GM18909 (cell line): ENCODE measurements around the gene FSIP1.

Experiments used
- ATAC-seq: cut with Tn5 transposase; IDR thresholded peaks from one replicate; pipeline ENCODE4 v1.9.1; 2021; ENCODE audit warnings: mild to moderate bottlenecking; ENCODE audit not compliant: unreplicated experiment, poor library complexity

The FSIP1 gene

DNA sequence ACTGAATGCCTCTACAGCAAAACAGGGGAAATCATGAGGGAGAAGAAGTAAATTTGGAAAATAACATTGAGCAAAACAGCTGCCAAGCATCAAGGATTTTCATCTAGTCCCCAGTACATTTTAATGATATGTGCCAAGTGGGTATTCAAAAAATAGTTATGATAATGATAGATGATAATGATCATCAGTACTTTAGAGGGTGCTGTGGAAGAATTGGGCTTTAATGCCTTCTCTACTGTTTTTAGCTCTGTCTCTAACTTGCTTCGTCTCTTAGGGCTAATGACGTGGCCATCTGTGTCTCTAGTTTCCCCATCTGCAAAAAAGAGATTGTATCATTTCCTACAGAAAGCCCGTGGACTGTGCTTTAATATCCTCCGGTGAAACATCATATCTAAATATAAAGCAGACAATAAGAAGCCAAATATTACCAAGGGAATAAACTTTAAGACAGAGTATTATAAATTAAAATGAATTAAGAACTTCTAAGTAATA, 10.2 kb upstream of the FSIP1 start:
- ATAC-seq, result no peak

DNA sequence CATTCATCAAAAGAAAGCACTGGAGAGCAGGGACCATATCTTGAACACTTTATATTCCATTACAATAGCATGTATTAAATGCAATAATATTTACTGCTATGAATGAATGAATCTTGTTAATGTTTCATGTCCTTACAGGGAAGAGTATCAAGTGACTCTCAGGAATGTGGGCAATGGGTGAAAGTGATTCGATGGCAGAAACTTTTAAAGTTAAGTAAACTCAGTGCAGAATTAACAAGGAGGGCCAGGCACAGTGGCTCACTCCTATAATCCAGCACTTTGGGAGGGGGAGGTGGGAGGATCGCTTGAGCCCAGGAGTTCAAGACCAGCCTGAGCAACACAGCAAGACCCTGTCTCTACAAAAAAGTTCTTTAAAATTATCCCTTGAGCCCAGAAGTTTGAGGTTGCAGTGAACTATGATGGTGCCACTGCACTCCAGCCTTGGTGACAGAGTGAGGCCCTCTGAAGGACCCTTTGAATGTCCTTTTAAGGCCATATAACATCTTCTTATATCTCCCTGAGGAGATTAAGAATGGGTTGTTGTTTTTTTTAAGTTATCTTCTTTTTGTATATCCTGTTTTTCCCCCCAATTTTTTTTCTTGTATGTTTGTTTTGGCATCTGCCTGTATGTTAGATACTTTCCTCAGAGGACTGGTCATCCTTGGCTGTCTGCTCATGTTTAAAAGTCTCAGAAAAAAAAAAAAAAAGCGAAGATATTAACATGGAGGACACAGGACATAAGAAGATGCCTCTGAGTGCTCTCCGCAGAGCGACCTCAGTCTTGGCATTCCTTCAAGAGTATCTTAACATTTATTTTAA, 9.6 kb upstream of the FSIP1 start:
- no peak for ATAC-seq

DNA sequence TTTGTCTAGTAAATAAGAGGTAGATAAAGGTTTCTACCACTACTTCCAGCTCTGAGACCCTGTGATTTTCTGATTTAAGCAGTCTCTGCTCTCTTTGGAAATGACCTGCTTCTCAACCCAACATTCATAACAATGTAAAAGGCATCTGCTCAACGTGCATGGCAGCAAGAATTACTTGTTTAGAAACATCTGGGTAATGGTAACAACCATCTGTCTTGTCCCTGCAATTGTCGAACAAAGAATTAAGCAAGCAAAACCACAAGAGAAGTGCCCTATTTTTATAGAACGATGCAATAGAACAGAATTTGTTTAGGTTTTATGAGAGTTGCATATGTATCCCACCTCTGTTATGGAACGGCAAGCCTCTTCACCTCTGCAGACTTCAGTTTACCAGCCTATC, 7.1 kb upstream of the FSIP1 start:
- ATAC-seq, result no peak

DNA sequence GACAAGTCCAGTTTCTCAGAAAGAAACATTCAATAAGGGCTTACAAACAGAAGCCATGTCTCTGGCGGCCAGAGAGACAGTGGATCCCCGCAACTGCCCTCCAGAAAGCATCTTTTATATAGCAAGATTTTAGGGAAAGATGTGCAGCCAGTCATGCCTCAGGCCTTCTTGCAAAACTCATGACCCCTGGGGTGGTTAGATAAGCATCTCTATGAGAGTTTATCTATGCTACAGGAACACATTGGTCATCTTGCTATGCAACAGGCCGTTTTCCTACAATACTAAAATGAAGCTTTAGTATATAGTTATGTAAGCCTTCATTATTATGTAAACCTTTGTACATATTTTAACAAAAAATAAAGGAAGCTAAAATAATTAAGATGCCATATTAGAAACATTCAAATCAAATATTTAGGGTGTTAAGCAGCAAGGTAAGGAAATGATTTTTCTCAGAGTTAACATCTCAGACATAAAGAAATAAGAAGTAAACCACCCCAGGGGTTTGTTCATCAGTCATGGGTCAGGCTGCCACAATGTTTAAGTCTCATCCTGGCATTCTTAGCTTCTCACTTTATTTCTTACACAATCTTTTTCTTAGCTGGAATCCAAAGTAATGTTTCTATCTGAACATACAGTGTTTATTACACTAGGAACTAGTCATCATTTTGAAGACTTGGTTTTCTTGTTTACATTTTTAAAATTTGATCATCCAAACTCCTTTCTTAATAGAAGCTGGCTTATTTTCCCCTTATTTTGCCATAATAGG, 6.3 kb upstream of the FSIP1 start:
- ATAC-seq, result no peak

DNA sequence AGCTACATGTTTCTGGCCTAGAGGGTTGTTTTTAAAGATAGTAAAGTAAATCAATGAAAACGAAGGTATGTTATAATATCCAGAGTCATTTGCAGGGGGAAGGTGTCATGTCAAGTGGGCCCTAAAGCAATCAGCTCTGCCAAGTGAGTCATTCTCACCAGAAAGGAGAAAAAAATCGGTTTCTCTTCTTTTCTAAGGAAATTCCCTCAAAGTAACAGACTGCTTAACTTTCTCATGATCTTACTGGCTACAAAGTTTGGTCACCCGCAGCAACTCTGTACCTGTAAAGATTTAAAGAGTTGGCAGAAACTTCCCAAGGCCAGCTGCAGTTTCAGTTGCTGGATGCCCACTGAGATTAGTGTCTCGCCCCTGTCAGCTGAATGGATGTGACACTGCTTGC, 5.5 kb upstream of the FSIP1 start:
- no peak for ATAC-seq

DNA sequence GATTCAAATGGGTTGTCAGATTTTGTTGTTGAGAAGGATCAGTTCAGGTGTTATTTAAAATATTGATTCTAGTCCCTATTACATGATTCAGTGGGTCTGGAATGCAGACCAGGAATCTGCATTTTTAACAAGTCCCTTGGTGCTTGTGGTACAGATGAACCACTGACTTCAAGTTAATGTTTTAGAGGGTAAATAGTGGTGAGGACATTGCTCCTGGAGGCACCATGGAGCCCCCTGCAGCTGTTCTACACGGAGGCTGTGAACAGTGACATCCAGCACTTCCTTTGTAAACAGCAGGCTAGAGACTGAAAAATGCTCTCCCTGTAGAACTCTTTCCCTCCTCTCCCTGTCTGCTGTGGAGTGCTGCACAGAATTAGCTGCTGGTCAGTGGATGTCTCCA, 4.8 kb upstream of the FSIP1 start:
- ATAC-seq, result no peak

GRCh38 chr15:39786447-39787056, 3.9 kb upstream of the FSIP1 start:
- no peak for ATAC-seq

- no peak for ATAC-seq
Observed at GRCh38 chr15:39785841-39786240, 3.2 kb upstream of the FSIP1 start.

GRCh38 chr15:39785139-39785538, 2.5 kb upstream of the FSIP1 start:
- no peak for ATAC-seq

DNA sequence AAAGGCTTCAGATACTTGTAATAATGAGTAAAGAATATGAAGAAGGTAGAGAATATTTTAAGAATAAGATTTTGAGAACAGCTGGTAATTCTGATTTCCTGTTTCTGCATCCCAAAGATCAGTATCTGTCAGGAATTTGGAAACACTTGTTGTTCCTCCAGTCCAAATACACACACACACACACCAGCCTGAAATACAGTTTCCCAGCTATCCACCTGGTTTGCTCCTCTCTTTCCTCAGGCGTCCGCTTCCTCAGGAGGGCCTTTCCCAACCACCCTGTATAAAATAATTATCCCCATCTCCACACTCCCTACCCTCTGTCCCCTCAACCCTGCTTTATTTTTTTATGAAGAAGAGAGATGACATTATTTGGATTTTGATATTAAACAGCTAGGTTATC, 2.0 kb upstream of the FSIP1 start:
- no peak for ATAC-seq

DNA sequence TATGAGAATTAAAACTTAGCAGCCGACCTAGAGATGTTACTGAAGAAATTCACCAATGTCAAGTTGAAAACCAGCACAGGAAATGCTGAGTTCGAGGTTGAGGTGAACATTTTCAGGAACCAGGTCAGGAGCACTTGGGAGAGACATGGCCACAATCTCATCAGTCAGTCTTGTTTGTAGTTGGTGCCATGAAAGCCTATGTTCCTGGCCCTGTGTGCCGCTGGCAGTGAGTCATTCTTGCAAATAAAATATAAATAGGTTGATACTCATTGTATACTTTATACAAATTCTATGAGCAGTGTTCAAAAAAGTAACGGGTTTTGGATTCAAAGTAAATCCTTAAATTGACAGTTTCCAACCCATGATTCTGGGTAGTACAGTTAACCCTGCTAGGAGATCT, 1.5 kb upstream of the FSIP1 start:
- no peak for ATAC-seq

DNA sequence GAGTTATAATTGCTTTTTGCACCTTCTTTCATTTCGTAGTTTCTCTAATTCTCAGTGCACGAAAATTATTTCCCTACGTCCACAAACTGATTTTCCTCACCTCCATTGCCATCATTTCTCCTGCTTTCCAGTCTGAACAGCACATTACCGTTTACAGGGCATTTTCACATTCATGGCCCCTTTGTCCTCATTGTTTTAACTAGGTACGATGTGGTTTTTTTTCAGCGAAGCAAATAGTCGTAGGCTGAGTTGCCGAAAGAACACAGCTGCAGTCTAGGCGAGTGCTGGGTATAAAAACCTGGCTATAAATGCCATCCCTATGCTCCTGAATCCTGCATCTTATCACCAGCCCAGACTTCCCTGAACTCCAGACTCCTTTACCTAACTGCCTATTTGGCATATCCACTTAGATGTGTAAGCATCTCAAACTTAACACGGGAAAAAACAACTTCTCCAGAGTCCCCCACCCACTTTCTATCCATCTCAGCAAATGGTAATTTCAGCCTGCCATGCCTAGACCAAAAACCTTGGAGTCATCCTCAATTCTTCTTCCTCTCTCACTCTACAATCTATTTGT, 691 bp upstream of the FSIP1 start:
- no peak for ATAC-seq

DNA sequence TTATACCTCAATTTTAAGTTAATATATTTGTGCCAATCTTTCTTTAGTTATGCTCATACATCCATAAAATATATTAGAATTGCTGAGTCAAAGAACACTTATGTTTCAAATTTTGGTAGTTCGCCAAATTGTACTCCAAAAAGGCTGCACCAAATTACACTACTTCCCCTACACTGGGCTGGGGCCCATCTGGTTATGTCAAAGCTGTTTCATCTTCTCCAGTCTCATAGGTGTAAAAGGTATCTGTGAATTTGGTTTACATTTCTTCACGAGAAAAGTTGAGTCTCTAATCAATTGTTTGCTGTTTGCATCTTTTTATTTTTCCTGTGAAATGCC, 706 bp downstream of the FSIP1 start:
- no peak for ATAC-seq

DNA sequence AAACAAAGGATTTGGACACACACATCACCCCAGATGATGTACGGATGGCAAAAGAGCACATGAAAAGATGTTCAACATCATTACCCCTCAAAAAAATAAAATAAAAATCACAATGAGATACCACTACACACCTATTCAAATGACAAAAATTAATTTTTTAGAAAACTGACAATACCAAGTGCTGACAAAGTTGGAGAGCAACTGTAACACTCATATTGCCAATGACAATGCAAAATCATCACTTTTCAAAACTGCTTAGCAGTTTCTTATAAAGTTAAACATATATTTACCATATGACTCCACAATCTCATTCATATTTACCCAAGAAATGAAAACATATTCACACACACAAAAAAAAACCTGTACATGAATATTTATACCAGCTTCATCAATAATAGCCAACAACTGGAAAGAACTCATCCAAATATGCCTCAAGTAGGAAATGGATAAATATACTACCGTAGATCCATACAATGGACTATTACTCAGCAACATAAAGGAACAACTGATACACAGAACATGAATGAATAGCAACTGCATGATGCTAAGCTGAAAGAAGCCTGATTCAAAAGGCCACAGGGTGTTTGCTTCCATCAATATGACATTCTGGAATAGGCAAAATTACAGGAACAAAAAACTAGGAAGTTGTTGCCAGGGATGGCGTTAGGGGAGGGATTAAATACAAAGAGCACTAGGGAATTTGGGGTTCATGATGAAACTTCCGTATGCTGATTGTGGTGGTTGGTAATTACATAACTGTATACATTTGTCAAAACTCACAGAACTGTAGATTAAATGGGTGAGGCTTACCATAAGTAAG, 1.3 kb downstream of the FSIP1 start:
- ATAC-seq, result no peak

- no peak for ATAC-seq
Observed at GRCh38 chr15:39778021-39778420, 4.6 kb downstream of the FSIP1 start.

- ATAC-seq, result no peak
Observed at GRCh38 chr15:39777496-39777895, 5.1 kb downstream of the FSIP1 start.

DNA sequence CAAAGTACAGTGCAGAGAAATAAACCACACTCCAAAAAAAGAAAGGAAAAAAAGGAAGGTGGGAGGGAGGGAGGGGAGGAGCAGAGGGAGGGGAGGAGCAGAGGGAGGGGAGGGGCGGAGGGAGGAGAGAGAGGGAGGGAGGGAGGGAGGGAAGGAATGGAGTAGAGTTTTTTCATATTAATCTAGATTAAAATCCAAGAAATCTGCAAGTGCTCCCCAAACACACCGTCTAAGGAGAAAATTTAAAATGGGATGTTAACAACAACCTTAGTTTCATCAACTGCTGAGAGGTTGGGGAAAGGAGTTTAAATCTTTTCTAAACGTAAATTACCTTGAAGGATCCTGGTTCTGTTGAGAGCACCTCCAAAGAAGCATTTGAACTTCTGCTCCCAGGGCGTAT, 6.6 kb downstream of the FSIP1 start:
- no peak for ATAC-seq

DNA sequence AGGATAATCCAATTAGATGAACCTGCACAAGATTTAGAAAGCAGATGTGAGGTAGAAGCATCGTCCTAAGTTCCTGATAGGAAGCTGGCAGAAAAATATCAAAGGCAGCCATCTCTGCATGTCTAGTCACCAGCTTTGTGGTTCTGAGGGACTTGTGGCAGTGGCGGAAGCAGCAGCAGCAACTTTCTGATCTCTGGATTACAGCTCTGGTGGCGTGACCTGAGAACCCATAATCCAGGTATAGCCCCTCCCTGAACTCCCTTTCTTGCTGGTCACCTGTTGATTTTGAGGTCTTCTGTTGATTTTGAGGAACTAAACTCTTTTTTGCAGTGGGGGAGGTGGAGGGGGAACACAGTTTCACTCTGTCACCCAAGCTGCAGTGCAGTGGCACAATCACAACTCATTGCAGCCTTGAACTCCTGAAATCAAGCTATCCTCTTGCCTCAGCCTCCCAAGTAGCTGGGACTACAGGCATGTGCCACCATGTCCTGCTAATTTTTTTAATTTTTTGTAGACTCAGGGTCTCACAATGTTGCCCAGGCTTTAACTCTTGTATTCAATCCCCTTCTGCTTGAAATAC, 7.9 kb downstream of the FSIP1 start:
- ATAC-seq, result peak; percentile 65

- ATAC-seq, result no peak
Observed at GRCh38 chr15:39770748-39771689, 11.6 kb downstream of the FSIP1 start.
